ENCODE results near the gene TMEM35B. TPM values are rescaled to one million over a fixed set of nuclear protein-coding genes. Genes with fewer than 3 reads are reported as not detected.
"Not testable (repeated sequence)": the region's sequence is repeated elsewhere in the genome, so short reads cannot be mapped to it uniquely, and the experiment has no call there.

TMEM35B gene

GRCh38 chr1:34946211-34946610 is 38.9 kb downstream of the TMEM35B start:
- H3K23ac ChIP-seq (ENCODE audit: low read length) = no peak overlapping the region
- H3K4me1 ChIP-seq (ENCODE audit: control insufficient read depth, low read depth, low read length) = no peaks in the 10 kb centered on the region
- no peak overlapping the region for H3K18ac ChIP-seq (ENCODE audit: low read length)
- H3K56ac ChIP-seq (ENCODE audit: low read length) = no peak overlapping the region
- no peaks in the 10 kb centered on the region for H3K36me3 ChIP-seq (ENCODE audit: control insufficient read depth, insufficient read depth, low read length)
- no peak overlapping the region for H4K8ac ChIP-seq (ENCODE audit: low read depth, low read length)
- H4K5ac ChIP-seq (ENCODE audit: low read length) = no peak overlapping the region
- H3K9ac ChIP-seq (ENCODE audit: low read length) = no peak overlapping the region
- H2BK120ac ChIP-seq (ENCODE audit: low read depth, low read length) = no peak overlapping the region
- no peak overlapping the region for H2BK5ac ChIP-seq (ENCODE audit: low read length)
- no peaks in the 10 kb centered on the region for H3K27me3 ChIP-seq (ENCODE audit: insufficient read depth, low read length, poor library complexity)
- H2AK5ac ChIP-seq (ENCODE audit: low read length) = no peak overlapping the region
- no peak overlapping the region for H3K4ac ChIP-seq (ENCODE audit: low read depth, low read length)
- H3K79me1 ChIP-seq (ENCODE audit: low read length) = no peaks in the 10 kb centered on the region
- no CpG with 5 or more reads among the region's 6 CpGs for WGBS (ENCODE audit: extremely low coverage, insufficient coverage, low lambda C conversion rate)
- no peak overlapping the region for H2BK15ac ChIP-seq (replicated peaks; ENCODE audit: low read depth)
- DNase-seq = no peak
- no peak overlapping the region for H3K27ac ChIP-seq (ENCODE audit: low read depth, low read length)
- H3K79me2 ChIP-seq (ENCODE audit: control insufficient read depth, insufficient read depth, low read length) = no peaks in the 10 kb centered on the region
- no peak overlapping the region for H3K4me3 ChIP-seq (ENCODE audit: low read length)
- H3K4me2 ChIP-seq (ENCODE audit: low read length) = no peak overlapping the region

GRCh38 chr1:34941798-34942197 is 43.3 kb downstream of the TMEM35B start:
- H2BK120ac ChIP-seq (ENCODE audit: low read depth, low read length); H3K4ac ChIP-seq (ENCODE audit: low read depth, low read length); H3K4me1 ChIP-seq (ENCODE audit: control insufficient read depth, low read depth, low read length); H3K4me2 ChIP-seq (ENCODE audit: low read length); H4K8ac ChIP-seq (ENCODE audit: low read depth, low read length); H3K79me2 ChIP-seq (ENCODE audit: control insufficient read depth, insufficient read depth, low read length); H3K27ac ChIP-seq (ENCODE audit: low read depth, low read length); H2AK5ac ChIP-seq (ENCODE audit: low read length); H3K79me1 ChIP-seq (ENCODE audit: low read length); H3K56ac ChIP-seq (ENCODE audit: low read length); H3K23ac ChIP-seq (ENCODE audit: low read length); H4K5ac ChIP-seq (ENCODE audit: low read length); H3K4me3 ChIP-seq (ENCODE audit: low read length); H2BK15ac ChIP-seq (replicated peaks; ENCODE audit: low read depth); H3K18ac ChIP-seq (ENCODE audit: low read length); H3K36me3 ChIP-seq (ENCODE audit: control insufficient read depth, insufficient read depth, low read length); H3K27me3 ChIP-seq (ENCODE audit: insufficient read depth, low read length, poor library complexity); DNase-seq; H3K9ac ChIP-seq (ENCODE audit: low read length); H2BK5ac ChIP-seq (ENCODE audit: low read length): not testable (repeated sequence)
- WGBS (ENCODE audit: extremely low coverage, insufficient coverage, low lambda C conversion rate) = no CpG with 5 or more reads among the region's 2 CpGs

Small RNA genes lying within 50 kb of the gene (small RNA-seq; reads per million reads assigned to genes)
- not detected for gene TMEM35B (ENCODE audit: insufficient read depth)

Measured in mesendoderm (in vitro differentiated cells).